NCI-H1092 treated with DMSO at 0.1 percent for 48 hours (cell line): ENCODE data around the gene CELSR2.
"Not testable (repeated sequence)": the region's sequence is repeated elsewhere in the genome, so short reads cannot be mapped to it uniquely, and the experiment has no call there.

Experiments
- DNase-seq: peaks from one replicate; lab custom pipeline; 2025; lab: John Stamatoyannopoulos, UW

The CELSR2 gene, protein sequence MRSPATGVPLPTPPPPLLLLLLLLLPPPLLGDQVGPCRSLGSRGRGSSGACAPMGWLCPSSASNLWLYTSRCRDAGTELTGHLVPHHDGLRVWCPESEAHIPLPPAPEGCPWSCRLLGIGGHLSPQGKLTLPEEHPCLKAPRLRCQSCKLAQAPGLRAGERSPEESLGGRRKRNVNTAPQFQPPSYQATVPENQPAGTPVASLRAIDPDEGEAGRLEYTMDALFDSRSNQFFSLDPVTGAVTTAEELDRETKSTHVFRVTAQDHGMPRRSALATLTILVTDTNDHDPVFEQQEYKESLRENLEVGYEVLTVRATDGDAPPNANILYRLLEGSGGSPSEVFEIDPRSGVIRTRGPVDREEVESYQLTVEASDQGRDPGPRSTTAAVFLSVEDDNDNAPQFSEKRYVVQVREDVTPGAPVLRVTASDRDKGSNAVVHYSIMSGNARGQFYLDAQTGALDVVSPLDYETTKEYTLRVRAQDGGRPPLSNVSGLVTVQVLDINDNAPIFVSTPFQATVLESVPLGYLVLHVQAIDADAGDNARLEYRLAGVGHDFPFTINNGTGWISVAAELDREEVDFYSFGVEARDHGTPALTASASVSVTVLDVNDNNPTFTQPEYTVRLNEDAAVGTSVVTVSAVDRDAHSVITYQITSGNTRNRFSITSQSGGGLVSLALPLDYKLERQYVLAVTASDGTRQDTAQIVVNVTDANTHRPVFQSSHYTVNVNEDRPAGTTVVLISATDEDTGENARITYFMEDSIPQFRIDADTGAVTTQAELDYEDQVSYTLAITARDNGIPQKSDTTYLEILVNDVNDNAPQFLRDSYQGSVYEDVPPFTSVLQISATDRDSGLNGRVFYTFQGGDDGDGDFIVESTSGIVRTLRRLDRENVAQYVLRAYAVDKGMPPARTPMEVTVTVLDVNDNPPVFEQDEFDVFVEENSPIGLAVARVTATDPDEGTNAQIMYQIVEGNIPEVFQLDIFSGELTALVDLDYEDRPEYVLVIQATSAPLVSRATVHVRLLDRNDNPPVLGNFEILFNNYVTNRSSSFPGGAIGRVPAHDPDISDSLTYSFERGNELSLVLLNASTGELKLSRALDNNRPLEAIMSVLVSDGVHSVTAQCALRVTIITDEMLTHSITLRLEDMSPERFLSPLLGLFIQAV (N-terminal part only)

DNA sequence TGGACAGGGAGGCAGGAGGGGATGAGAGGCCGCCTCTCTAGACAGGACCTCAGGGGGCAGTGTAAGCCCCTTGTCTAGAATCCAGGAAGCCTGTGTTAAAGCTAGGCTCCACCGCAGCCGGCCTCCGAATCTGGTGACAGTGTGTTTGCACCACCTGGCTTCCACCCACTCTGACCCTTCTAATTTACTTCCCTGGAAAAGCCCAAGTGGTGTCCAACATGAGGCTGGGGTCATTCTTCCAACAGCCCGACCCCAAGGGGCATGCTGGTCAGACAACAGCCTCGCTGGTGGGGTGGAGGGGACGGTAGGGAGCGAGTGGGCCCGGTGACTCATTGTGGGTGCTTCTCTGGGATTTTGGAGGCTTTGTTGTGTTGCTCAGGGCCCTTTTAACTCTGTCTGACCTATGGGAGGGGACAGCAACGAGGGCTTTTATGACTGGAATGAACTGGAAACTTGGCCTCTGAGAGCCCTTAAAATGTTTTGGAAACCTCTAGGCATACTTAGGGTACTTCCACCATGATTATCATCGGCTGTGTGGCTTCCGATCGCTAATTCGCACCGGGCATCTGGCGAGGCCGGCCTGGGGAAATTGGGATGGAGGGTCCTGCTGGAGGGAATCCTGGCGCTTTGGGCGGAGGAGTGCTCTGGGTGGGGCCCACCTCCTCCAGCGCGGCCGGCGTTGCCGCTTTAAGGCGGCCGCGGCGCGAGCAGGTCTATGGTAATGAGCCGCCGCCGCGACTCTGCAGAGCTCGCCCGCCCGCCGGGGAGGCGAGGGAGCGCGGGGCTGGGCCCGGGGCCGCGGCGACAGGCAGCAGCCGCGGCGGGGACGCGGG is at the start of gene CELSR2:
Gene CELSR2 (plus strand): TSS at position 743 of the 833 bp plus-strand sequence. CDS start 541 bp downstream, outside the sequence.
- DNase-seq = peak; percentile 66

DNA sequence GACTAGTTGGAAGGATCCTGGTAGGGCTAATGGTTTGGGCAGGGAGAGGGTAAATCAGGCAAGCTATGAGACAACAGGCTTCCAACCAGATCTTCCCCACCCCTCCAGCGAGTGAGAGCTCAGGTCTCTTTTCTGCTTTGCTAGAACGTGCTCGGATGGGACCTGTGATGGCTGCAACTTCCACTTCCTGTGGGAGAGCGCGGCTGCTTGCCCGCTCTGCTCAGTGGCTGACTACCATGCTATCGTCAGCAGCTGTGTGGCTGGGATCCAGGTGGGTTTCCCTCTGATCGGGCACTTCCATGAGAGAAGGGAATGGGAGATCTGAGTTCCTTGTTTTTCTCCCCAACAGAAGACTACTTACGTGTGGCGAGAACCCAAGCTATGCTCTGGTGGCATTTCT is 49.6 kb upstream of the CELSR2 start:
- no peak for DNase-seq

DNA sequence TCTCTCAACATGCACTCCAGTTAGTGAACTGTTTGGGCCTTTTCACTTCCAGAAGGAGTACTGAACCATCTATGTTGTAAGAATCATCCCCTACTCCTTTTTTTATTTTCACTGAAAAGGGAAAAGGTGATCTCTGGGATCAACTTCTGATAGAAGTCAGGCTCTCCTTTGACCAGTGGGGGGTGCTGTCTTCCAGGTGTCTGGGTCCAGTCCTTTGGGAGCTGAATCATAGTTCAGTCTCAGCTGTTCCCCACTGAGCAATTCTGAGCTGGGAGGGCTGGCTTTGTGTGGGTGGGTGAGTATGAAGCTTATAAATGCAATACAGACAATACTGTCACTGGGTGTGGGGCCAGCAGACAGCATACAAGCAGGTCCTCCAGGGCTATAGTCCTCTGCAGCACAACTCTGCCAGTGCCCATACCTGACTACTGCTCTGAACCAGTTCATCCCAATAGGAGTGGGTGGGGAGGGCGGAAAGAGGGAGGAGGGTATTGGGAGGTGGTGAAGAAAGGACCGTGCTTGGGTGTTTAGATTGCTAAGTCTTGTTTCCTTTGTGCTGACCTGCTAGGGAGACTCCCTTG is 48.1 kb upstream of the CELSR2 start:
- DNase-seq = peak; percentile 4

DNA sequence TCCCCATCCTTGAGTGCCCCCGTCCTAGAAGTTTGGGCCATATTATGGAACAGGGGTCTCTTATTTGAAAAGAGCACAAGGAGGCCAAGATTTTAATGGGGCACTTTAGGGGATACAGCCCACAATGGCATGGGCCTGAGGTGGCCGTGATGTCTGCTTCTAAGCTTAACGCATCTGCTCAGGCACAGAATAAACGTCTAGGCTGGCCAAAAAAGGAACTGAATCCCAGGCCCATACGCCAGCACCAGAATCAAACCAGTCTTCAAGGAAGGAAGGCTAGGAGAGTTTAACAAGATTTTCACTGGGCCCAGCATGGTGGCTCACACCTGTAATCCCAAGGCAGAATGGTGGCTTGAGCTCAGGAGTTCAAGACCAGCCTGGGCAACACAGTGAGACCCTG is 44.9 kb upstream of the CELSR2 start:
- no peak for DNase-seq

DNA sequence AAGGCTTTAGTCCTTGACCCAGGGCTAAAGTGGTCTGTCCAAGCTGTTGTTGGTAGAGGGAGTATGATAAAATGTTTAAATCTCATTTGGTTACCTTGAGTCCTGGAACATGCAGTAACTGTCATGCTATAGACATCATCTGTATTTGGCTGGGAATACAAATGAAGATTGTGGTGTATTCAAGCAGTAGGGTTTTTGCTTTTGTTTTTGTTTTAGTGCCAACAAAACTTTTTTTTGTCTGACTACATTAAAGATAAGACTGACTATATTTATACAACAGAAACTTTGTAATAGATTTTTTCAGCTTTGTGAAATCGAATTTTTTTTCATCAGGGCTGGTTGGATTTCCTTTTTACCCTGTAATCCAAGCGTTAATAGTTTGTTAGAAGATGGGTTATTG is 43.0 kb upstream of the CELSR2 start:
- DNase-seq = no peak

DNA sequence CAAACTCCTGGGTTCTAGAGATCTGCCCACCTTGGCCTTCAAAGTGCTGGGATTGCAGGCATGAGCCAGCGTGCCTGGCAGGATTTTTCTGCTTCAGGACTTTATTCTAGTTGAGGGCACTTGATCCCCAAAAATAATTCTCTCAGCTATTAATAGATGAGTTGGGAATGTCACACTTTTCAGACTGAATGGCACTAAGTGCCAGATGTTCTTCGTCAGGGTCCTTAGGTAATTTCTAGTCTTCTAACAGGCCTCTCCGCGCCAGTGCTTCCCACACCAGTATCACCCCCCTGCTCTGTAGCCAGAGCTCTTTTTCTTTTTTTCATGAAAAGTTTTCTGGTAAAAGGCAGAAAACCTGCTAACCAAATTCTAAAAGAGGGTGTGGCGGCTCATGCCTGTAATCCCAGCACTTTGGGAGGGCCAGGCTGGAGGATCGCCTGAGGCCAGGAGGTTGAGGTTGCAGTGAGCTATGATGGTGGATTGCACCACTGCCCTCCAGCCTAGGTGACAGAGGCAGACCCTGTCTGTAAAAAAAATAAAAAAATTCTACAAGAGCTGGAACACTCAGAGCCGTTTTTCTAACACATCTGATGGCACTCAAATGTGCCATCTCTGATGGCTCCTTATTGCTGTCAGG is 41.8 kb upstream of the CELSR2 start:
- no peak for DNase-seq

DNA sequence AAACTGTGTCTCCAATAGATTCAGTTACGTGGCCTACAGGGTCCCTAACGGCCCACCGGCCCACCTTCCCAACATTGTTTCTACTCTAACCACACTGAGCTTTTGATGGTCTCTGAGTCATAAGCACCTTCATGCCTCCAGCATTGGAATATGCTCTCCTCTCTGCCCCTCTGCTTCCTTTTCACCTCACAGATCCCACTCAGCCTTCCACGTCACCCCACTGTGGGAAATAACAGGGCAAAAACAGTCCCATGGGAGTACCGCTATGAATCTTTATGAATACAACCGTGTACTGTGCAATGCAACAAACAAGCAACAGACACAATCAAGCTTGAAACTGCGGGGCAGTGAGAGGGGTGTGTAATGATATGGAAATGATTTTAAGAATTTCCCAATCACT is 40.9 kb upstream of the CELSR2 start:
- no peak for DNase-seq

DNA sequence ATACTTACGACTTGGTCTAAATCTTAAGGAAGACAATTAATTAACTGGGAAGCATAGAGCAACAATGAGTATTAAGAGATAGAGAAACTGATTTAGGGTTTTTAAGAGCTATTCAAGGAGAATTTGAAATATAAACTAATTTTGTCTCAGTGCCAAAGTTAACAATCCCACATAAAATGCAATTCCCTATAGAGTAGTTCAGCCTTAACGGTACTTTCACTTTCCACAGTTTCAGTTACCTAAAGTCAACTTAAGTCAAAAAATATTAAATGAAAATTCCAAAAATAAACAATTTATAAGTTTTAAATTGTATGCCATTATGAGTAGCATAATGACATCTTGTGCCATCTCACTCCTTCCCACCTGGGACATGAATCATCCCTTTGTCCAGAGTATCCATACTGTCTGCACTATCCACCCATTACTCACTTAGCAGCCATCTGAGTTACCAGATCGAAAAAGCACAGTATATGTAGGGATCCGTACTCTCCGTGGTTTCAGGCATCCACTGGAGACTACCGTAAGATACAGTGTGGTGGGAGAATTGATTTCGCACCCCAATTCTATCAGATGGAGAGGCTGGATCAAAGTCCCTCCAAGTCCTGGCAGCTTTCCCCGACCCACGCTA is 40.4 kb upstream of the CELSR2 start:
- DNase-seq = no peak

DNA sequence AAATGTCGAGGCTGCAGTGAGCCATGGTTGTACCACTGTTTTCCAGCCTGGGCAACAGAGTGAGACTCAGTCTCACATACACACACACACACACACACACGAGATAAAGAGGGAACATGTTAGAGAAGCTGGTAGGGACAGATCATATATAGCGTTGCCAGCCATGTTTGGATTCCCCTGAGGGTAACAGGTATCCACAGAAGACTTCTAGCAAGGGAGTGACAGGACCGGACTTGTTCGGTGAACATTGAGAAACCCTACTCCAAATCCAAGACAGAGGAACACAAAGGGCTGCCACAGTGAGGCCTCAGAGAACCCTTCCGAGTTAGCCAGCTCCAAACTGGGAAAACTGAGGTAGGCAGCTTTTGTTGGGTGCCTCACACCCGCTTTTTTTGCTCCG is 39.3 kb upstream of the CELSR2 start:
- DNase-seq = no peak

DNA sequence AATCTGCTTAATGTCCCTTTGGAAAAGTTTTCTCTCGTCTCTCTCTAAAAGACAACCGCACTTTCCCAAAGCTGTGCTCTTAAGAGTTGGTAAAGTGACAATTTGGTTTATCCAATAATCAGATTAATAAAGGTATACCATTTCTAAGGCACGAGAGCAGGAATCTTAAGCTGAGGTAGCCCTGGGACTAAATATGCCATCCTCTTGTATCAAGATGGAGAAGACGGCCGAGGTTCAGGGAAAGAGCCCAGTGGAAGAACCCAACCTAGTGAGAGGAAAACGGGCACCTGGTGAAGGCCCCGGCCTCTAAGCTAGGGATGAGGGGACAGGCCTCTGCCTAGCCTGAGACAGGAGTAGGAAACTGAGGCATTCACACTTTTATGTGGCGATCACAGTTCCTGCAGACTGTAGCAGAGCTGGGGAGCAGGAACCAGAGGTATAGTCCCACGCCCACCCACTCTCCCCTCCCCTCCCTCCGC is 36.0 kb upstream of the CELSR2 start:
- DNase-seq = no peak

DNA sequence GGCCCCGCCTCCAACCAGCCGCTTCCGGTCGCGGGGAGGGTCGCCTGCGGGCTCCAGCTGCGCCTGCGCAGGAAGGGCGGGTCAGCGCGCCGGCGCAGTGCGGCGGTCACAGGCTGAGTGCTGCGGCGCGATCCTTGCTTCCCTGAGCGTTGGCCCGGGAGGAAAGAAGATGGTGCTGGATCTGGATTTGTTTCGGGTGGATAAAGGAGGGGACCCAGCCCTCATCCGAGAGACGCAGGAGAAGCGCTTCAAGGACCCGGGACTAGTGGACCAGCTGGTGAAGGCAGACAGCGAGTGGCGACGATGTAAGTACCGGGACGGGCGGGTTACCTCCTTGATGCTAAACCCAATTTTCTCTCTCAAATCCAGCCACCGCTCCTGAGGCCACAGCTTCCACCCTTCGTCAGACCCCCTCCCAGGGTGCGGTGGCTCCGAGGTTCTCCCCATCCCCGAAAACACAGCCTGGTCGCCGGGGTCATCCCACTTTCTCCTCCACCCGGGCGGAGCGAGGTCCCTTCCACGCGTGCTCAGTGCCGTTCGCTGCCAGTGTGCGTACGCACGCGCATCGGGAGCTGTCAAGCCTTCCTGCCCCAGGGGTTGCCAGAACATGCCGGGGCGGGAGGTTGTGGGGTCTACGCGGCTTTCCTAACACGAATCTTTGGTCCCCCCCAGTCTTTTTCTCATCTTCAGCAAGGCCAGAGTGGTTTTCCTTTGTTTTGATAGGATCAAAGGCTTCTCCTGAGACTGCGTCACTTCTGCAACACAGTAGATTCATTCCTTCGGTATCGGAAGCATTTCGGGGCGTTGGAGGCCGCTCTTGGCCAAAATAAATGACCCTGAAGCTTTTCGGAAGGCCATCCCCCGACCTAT is 35.3 kb upstream of the CELSR2 start, which contains the start of gene SARS1:
Gene SARS1 (plus strand): TSS at position 95 of the 870 bp plus-strand sequence. CDS start 75 bp downstream, at position 170.
- DNase-seq = peak; percentile 86

DNA sequence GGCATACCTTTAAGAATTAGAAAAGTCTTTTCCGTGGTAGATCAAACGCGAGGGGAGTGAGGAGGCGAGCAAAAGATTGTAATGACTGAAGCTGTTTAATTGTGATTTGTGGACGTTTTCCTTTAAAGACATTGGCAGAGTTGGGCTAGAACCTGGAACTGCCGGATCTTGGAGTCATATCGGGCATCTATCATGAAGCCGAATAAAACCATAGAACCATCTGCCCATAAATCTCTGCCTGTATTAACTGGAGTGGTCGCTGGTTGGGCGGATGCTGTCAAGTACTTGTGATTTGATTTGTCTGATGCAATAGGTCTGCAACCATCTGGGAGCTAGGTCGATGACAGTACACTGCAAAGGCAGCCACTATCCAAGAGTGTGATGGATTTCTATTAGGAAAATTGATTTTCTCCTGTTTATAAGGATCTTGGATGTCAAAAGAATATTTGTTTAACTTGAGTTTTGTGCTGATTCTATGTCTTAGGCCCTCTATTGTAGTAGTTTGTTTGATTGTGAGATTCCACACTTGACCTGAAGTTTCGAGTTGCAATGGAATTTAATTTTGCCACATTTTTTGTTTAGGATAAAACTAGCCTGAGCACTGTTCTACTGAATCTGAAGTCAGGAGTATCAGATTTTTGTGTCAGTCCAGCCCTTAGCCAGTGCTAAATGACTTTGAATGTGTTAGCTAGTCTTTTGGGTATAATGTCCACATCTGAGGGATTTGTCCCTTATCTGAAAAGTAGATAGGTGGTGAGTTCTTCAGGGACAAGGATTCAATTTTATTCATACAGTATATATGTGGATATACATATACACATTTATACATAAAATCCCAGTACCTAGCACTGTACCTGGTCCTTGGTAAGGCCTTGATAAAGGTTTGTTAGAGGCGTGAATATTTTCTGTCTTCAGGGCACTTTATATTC is 34.4 kb upstream of the CELSR2 start:
- DNase-seq = peak; percentile 40

DNA sequence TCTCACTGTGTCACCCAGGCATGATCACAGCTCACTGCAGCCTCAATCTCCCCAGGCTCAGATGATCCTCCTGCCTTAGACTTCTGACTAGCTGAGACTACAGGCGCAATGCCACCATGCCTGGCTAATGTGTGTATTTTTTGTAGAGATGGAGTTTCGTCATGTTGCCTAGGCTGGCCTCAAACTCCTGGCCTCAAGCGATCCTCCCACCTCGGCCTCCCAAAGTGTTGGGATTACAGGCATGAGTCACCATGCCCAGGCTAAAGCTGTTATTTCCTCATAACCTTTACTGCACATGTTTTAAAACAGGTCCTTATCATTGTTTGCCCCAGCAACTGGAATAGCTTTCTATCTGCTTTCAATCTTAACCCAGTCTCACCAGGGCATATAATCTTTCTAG is 32.7 kb upstream of the CELSR2 start:
- DNase-seq = no peak

DNA sequence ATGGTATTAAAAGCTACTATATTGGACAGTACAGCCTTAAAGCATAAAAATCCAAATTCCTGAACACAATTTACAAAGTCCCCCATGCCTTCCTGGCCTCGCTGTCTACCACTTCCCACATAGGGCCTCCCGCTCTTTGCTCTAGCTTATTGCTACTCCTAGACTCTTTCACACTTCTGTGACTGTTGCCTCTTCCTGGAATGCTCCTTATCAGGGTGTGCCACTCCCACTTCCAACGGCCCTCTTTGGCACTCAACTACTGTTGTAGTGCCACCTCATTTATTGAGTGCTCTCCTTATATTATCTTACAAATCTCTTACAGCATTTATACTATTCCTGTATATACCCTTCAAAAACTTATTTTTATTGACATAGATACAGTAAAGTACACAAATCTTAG is 30.8 kb upstream of the CELSR2 start:
- no peak for DNase-seq

DNA sequence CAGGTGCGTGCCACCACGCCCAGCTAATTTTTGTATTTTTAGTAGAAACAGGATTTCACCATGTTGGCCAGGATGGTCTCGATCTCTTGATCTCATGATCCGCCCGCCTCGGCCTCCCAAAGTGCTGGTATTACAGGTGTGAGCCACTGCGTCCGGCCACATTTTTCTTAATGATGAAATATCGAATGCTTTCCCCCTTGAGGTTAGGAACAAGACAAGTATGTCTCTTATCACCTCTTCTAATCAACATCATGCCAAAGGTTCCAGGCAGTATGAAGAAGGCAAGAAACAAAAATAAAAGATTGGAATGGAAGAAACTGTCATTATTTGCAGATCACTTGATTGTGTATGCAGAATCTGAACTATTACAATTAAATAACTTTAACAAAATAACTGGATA is 28.1 kb upstream of the CELSR2 start:
- DNase-seq = not testable (repeated sequence)

DNA sequence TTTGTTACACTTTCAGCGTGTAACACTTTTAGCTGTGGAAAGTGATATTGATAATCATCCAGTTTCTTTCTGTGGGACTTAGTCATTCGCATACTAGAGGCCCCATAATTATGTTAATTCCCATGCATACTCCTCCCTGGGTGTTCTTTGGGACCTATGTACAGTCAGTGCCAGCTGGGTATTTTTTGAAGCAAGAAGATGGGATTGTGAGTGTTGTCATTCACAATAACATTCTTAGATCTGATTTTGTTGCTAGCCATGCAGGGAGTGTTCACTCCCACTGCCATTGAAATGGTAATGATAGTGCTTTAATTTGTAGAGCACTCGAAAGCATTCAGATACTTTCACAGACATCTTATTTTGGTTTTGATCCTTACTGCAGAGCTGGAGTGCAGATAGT is 24.0 kb upstream of the CELSR2 start:
- DNase-seq = no peak

DNA sequence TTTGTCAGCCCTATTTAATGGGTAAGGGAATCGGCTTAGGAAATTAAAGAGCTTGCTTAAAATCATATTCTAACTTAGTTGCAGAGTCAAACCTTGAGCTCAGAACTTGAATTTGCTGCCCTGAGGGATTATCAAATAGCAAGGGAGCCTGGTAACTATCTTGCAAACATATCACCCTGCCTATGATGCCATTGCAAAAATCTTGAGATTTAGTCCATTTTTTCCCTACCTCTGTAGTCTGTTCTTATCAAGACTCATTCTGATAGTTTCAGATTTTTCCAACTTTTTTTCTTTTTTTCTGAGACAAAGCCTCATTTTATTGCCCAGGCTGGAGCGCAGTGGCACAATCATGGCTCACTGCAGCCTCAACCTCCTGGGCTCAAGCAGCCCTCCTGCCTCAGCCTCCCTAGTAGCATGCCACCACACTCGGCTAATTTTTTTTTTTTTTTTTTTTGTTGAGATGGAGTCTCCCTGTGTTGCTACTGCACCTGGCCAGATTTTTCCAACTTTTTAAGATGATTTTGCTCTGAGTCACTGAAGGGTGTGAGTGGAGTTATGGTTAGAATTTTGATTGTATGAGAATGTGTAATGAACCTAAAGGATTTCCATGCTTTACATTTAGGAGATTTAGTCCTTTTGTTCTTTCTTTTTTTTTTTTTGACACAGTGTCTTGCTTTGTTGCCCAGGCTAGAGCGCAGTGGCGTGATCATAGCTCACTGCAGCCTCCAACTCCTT is 23.5 kb upstream of the CELSR2 start:
- DNase-seq = no peak
